OCI-LY3 (cell line): ENCODE measurements around the gene CD160.

Source experiments
- H2AFZ ChIP-seq: fragments of 200-600, 300-600 bp; shearing (Covaris generic); 2 replicates; pipeline ENCODE4 v1.6.0; 2014; ENCODE audit warnings: antibody characterized with exemption, low read depth, low read length
- H3K27ac ChIP-seq: fragments of 200-600, 300-600 bp; sonication (generic); 2 replicates; pipeline ENCODE4 v1.5.1; 2014; ENCODE audit warnings: mild to moderate bottlenecking, low read length, moderate library complexity, mixed read lengths
- H3K27me3 ChIP-seq: fragments of 200-600, 300-600 bp; sonication (generic); 2 replicates; pipeline ENCODE4 v1.6.1; 2014; ENCODE audit warnings: low read depth, low read length, mixed read lengths
- H3K36me3 ChIP-seq: fragments of 200-600, 300-600 bp; sonication (generic); replicated peaks from 2 replicates; pipeline ENCODE3; 2014; ENCODE audit warnings: low read depth, low read length, mixed read lengths
- H3K4me1 ChIP-seq: fragments of 300-600, 200-600 bp; sonication (generic); 2 replicates; pipeline ENCODE4 v1.6.1; 2014; ENCODE audit warnings: low read length, mixed read lengths
- H3K4me2 ChIP-seq: fragments of 200-600, 300-600 bp; sonication (generic); 2 replicates; pipeline ENCODE4 v1.6.1; 2014; ENCODE audit warnings: low read length, mixed read lengths
- H3K4me3 ChIP-seq: fragments of 300-600, 200-600 bp; sonication (generic); 2 replicates; pipeline ENCODE4 v1.5.1; 2014; ENCODE audit warnings: antibody characterized with exemption, mild to moderate bottlenecking, low read length, moderate library complexity
- H3K79me2 ChIP-seq: fragments of 300-600, 200-600 bp; shearing (Covaris generic); 2 replicates; pipeline ENCODE4 v1.6.1; 2014; ENCODE audit warnings: mild to moderate bottlenecking, low read length, mixed read lengths
- H3K9ac ChIP-seq: fragments of 300-600, 200-600 bp; shearing (Covaris generic); 2 replicates; pipeline ENCODE4 v1.6.0; 2014; ENCODE audit warnings: mild to moderate bottlenecking, low read length, moderate library complexity
- H3K9me3 ChIP-seq: fragments of 200-600, 300-600 bp; shearing (Covaris generic); 2 replicates; pipeline ENCODE4 v1.6.1; 2014; ENCODE audit warnings: low read length, mixed read lengths; ENCODE audit not compliant: insufficient read depth
- H4K20me1 ChIP-seq: fragments of 200-600, 300-600 bp; sonication (generic); 2 replicates; pipeline ENCODE4 v1.6.1; 2016; ENCODE audit warnings: low read length, mixed read lengths; ENCODE audit not compliant: insufficient read depth
- EZH2phosphoT487 ChIP-seq: fragments of 200-600 bp; shearing (Covaris generic); IDR thresholded peaks from 2 replicates; pipeline ENCODE4 v1.6.1; 2018; ENCODE audit warnings: antibody characterized with exemption, mixed run types, low read depth
- TF ChIP-seq, protein P1 (sequence below): fragments of 200-600, 300-600 bp; sonication (generic); IDR thresholded peaks from 2 replicates; pipeline ENCODE4 v1.5.1; 2014; ENCODE audit warnings: antibody characterized with exemption, low read length, low read depth

Gene CD160

DNA sequence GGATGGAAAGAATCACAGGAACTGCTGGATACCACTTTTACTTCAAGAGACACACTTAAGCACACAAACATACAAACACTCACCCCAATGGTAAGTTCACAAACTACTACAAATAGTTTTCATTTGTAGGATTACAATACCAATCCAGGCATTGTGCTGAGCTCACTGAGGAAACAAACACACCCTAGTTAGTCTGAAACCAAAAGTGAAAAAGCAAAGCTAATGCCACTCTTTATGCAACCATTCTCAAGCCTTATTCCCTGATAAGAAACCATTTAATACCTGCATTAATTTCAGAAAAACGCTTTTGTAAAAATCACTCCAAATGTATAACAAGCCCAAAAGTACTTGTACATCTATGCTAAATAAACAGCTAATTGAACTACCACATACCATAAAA lies 66.2 kb downstream of the CD160 start:
- Histone ChIP-seq H3K36me3 (peaks cover 21% of the 10 kb centered on the region), H3K4me1 (no peaks in the 10 kb centered on the region), H3K4me2 (no peak overlapping the region), H4K20me1 (0 out of 2 replicates have a peak, but pooled peaks cover 4% of the 10 kb centered on the region), H3K27me3 (no peaks in the 10 kb centered on the region), H3K79me2 (peaks cover under 1% of the 10 kb centered on the region; the same call in 1 of the 2 replicates), H3K27ac (no peak overlapping the region), H2AFZ (no peak overlapping the region), H3K4me3 (no peak overlapping the region), H3K9me3 (no peaks in the 10 kb centered on the region), H3K9ac (no peak overlapping the region)
- TF ChIP-seq, protein P1, sequence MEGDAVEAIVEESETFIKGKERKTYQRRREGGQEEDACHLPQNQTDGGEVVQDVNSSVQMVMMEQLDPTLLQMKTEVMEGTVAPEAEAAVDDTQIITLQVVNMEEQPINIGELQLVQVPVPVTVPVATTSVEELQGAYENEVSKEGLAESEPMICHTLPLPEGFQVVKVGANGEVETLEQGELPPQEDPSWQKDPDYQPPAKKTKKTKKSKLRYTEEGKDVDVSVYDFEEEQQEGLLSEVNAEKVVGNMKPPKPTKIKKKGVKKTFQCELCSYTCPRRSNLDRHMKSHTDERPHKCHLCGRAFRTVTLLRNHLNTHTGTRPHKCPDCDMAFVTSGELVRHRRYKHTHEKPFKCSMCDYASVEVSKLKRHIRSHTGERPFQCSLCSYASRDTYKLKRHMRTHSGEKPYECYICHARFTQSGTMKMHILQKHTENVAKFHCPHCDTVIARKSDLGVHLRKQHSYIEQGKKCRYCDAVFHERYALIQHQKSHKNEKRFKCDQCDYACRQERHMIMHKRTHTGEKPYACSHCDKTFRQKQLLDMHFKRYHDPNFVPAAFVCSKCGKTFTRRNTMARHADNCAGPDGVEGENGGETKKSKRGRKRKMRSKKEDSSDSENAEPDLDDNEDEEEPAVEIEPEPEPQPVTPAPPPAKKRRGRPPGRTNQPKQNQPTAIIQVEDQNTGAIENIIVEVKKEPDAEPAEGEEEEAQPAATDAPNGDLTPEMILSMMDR = no peak
- TF ChIP-seq EZH2phosphoT487 = no peak

DNA sequence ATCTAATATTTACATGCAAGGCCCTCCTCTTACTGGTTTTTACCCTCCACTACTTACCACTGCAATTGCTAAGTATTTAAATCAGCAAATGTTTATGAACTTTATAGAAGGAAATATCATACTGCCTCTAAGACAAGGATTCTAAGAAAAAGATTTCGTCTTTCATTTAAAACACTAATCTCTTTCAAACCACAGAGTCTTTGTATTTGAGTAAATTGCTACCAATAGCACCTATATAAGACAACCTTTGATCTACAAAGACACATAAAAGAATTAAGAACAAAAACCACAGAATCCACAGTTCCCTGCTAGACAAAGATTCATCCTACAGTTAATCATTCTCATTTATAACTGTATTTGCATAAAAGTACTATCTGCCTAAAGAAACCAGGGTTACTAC lies 67.0 kb downstream of the CD160 start:
- H3K79me2 ChIP-seq = peaks cover 6% of the 10 kb centered on the region
- H3K4me3 ChIP-seq = no peak overlapping the region

DNA sequence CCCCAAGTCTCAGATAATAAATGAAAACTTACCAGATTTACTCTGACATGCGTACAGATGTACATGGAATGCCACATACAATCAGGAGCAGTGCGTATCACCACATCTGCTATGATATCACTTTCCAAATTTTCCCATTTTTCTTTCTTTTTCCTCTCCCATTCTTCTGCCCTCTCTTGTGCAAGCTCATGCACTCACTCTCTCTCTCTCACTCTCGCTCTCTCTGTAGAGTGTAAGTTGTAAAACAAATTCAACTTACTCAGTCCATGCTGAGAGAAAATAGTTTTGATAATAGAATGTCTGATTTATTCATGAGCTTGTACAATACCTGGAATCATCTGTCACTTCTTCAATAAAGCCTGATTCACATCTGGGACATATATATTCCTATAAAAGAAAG lies 69.3 kb downstream of the CD160 start:
- Histone ChIP-seq H3K4me1 (peaks cover 14% of the 10 kb centered on the region), H3K9ac (no peak overlapping the region), H2AFZ (no peak overlapping the region), H3K4me2 (no peak overlapping the region), H3K79me2 (peaks cover 23% of the 10 kb centered on the region), H3K27me3 (no peaks in the 10 kb centered on the region), H3K9me3 (no peaks in the 10 kb centered on the region), H3K36me3 (peaks cover 16% of the 10 kb centered on the region), H3K4me3 (no peak overlapping the region), H4K20me1 (peaks cover 15% of the 10 kb centered on the region; the same call in 1 of the 2 replicates), H3K27ac (no peak overlapping the region)
- TF ChIP-seq EZH2phosphoT487 = no peak
- TF ChIP-seq, protein P1 = no peak

More for the DNA sequence above, 67.0 kb downstream of the CD160 start:
- Histone ChIP-seq H3K27me3 (no peaks in the 10 kb centered on the region), H2AFZ (no peak overlapping the region), H4K20me1 (0 out of 2 replicates have a peak, but pooled peaks cover 4% of the 10 kb centered on the region), H3K36me3 (peaks cover 21% of the 10 kb centered on the region), H3K27ac (no peak overlapping the region), H3K4me1 (no peaks in the 10 kb centered on the region), H3K9me3 (no peaks in the 10 kb centered on the region), H3K4me2 (no peak overlapping the region), H3K9ac (no peak overlapping the region)
- TF ChIP-seq EZH2phosphoT487 = no peak
- TF ChIP-seq, protein P1 = no peak
